Mesodermal cell (in vitro differentiated cells): ENCODE data around the gene NCOA3.

Experiments
- H3K27ac ChIP-seq: 2 replicates; pipeline ENCODE4 v1.7.0; 2013; ENCODE audit warnings: mild to moderate bottlenecking, low read depth, low read length, moderate library complexity; ENCODE audit not compliant: severe bottlenecking
- H3K36me3 ChIP-seq: 2 replicates; pipeline ENCODE4 v1.7.1; 2013; ENCODE audit warnings: mild to moderate bottlenecking, low read length, moderate library complexity; ENCODE audit not compliant: control insufficient read depth, insufficient read depth
- H3K4me1 ChIP-seq: one replicate; pipeline ENCODE4 v1.7.1; 2013; ENCODE audit warnings: mild to moderate bottlenecking, low read length; ENCODE audit not compliant: insufficient read depth, control insufficient read depth, poor library complexity, severe bottlenecking
- H3K4me3 ChIP-seq: 2 replicates; pipeline ENCODE4 v1.7.0; 2013; ENCODE audit warnings: low read length, control low read depth, mild to moderate bottlenecking; ENCODE audit not compliant: insufficient read depth, poor library complexity, severe bottlenecking; ENCODE audit errors: extremely low read depth
- H3K9me3 ChIP-seq: 2 replicates; pipeline ENCODE4 v1.7.1; 2013; ENCODE audit warnings: mild to moderate bottlenecking, low read length, moderate library complexity; ENCODE audit not compliant: control insufficient read depth
- WGBS, 2 experiments: methylation state at CpG; one replicate each; pipeline ENCODE4 v1.1.5; 2013; ENCODE audit warnings: missing lambda C conversion rate in 2 of 2; ENCODE audit not compliant: insufficient coverage in 2 of 2; 5-methylcytosine and 5-hydroxymethylcytosine counted together

NCOA3 gene

GRCh38 chr20:47672886-47673670 lies 171.4 kb downstream of the NCOA3 start:
- H3K9me3 ChIP-seq = no peaks in the 10 kb centered on the region
- no peak overlapping the region for H3K27ac ChIP-seq
- 92% methylated on average over 12 to 15 of the region's 16 CpGs for WGBS, 2 experiments
- no peaks in the 10 kb centered on the region for H3K4me1 ChIP-seq
- H3K36me3 ChIP-seq = peaks cover 37% of the 10 kb centered on the region
- H3K4me3 ChIP-seq = no peak overlapping the region

GRCh38 chr20:47673671-47673955 lies 171.9 kb downstream of the NCOA3 start:
- WGBS, 2 experiments = 91 to 95% methylated on average over 6 of the region's 6 CpGs
- Histone ChIP-seq H3K4me3 (no peak overlapping the region), H3K36me3 (peaks cover 40% of the 10 kb centered on the region), H3K27ac (no peak overlapping the region), H3K4me1 (no peaks in the 10 kb centered on the region), H3K9me3 (no peaks in the 10 kb centered on the region)

- Histone ChIP-seq H3K9me3 (no peaks in the 10 kb centered on the region), H3K4me3 (no peak overlapping the region), H3K27ac (no peak overlapping the region), H3K36me3 (peaks cover 37% of the 10 kb centered on the region), H3K4me1 (no peaks in the 10 kb centered on the region)
- WGBS, 2 experiments = 95 to 96% methylated on average over 13 to 15 of the region's 15 CpGs
Measured at GRCh38 chr20:47674145-47674544, 172.5 kb downstream of the NCOA3 start.

GRCh38 chr20:47674686-47675085 lies 173.0 kb downstream of the NCOA3 start:
- Histone ChIP-seq H3K27ac (no peak overlapping the region), H3K4me3 (no peak overlapping the region), H3K4me1 (no peaks in the 10 kb centered on the region), H3K9me3 (no peaks in the 10 kb centered on the region), H3K36me3 (peaks cover 42% of the 10 kb centered on the region)
- WGBS, 2 experiments = 89 to 97% methylated on average over 10 to 12 of the region's 14 CpGs

GRCh38 chr20:47675190-47676142 lies 173.8 kb downstream of the NCOA3 start:
- Histone ChIP-seq H3K4me3 (no peak overlapping the region), H3K36me3 (peaks cover 48% of the 10 kb centered on the region), H3K4me1 (no peaks in the 10 kb centered on the region), H3K27ac (no peak overlapping the region), H3K9me3 (no peaks in the 10 kb centered on the region)
- WGBS, 2 experiments = 81 to 91% methylated on average over 14 to 15 of the region's 16 CpGs

- Histone ChIP-seq H3K9me3 (no peaks in the 10 kb centered on the region), H3K27ac (no peak overlapping the region), H3K4me3 (no peak overlapping the region), H3K4me1 (no peaks in the 10 kb centered on the region), H3K36me3 (peaks cover 51% of the 10 kb centered on the region)
- 78 to 88% methylated on average over 17 to 19 of the region's 20 CpGs for WGBS, 2 experiments
Measured at GRCh38 chr20:47676219-47676721, 174.6 kb downstream of the NCOA3 start.

- WGBS, 2 experiments = 92 to 98% methylated on average over 12 to 15 of the region's 18 CpGs
- Histone ChIP-seq H3K36me3 (peaks cover 52% of the 10 kb centered on the region), H3K4me3 (no peak overlapping the region), H3K4me1 (no peaks in the 10 kb centered on the region), H3K9me3 (no peaks in the 10 kb centered on the region), H3K27ac (no peak overlapping the region)
Measured at GRCh38 chr20:47676912-47677634, 175.4 kb downstream of the NCOA3 start.

- Histone ChIP-seq H3K4me3 (no peak overlapping the region), H3K27ac (no peak overlapping the region), H3K9me3 (no peaks in the 10 kb centered on the region), H3K4me1 (peaks cover 4% of the 10 kb centered on the region), H3K36me3 (peaks cover 55% of the 10 kb centered on the region)
- WGBS, 2 experiments = 32 to 50% methylated on average over 12 to 14 of the region's 15 CpGs
Measured at GRCh38 chr20:47677635-47678453, 176.2 kb downstream of the NCOA3 start.

GRCh38 chr20:47678536-47678935 lies 176.8 kb downstream of the NCOA3 start:
- peaks cover 61% of the 10 kb centered on the region for H3K36me3 ChIP-seq
- H3K4me1 ChIP-seq = peaks cover 4% of the 10 kb centered on the region
- no peaks in the 10 kb centered on the region for H3K9me3 ChIP-seq
- H3K27ac ChIP-seq = no peak overlapping the region
- H3K4me3 ChIP-seq = no peak overlapping the region
- WGBS, 2 experiments = 91 to 97% methylated on average over 17 of the region's 17 CpGs

GRCh38 chr20:47679462-47679861 lies 177.8 kb downstream of the NCOA3 start:
- peaks cover 70% of the 10 kb centered on the region for H3K36me3 ChIP-seq
- H3K4me3 ChIP-seq = no peak overlapping the region
- no peak overlapping the region for H3K27ac ChIP-seq
- H3K9me3 ChIP-seq = no peaks in the 10 kb centered on the region
- H3K4me1 ChIP-seq = peaks cover 4% of the 10 kb centered on the region
- 87 to 100% methylated on average over 3 to 4 of the region's 4 CpGs for whole genome bisulfite sequencing, 2 experiments
